ENCODE results near the gene ZBTB12. TPM values are rescaled to one million over a fixed set of nuclear protein-coding genes. Genes with fewer than 3 reads are reported as not detected.
"Not testable (repeated sequence)": the region's sequence is repeated elsewhere in the genome, so short reads cannot be mapped to it uniquely, and the experiment has no call there.

ZBTB12 gene
- total RNA-seq, 2 experiments from 2014 or later = 1.4 to 1.9 TPM

- no peak for DNase-seq
- Mint-ChIP-seq H3K4me1 (peaks cover 1% of the 10 kb centered on the region), H3K4me3 (no peak overlapping the region), H3K27ac (no peak overlapping the region), H3K27me3 (peaks cover 5% of the 10 kb centered on the region), H3K36me3 (no peaks in the 10 kb centered on the region), H3K9me3 (no peaks in the 10 kb centered on the region)
- POLR2A ChIA-PET = no interaction called here
- no peak for ATAC-seq (ENCODE audit: low read depth)
Measured at GRCh38 chr6:31935021-31935420, 33.1 kb upstream of the ZBTB12 start.

- POLR2A ChIA-PET = no interaction called here
- ATAC-seq (ENCODE audit: low read depth) (no peak), DNase-seq (no peak)
- Mint-ChIP-seq H3K4me1 (peaks cover 1% of the 10 kb centered on the region), H3K36me3 (no peaks in the 10 kb centered on the region), H3K9me3 (no peaks in the 10 kb centered on the region), H3K4me3 (no peak overlapping the region), H3K27me3 (peaks cover 4% of the 10 kb centered on the region), H3K27ac (no peak overlapping the region)
Measured at GRCh38 chr6:31933537-31933936, 31.7 kb upstream of the ZBTB12 start.

- H3K27ac Mint-ChIP-seq; H3K4me3 Mint-ChIP-seq; H3K4me1 Mint-ChIP-seq; H3K9me3 Mint-ChIP-seq; H3K36me3 Mint-ChIP-seq; ATAC-seq (ENCODE audit: low read depth); H3K27me3 Mint-ChIP-seq; POLR2A ChIA-PET; DNase-seq: not testable (repeated sequence)
Measured at GRCh38 chr6:31932137-31932536, 30.3 kb upstream of the ZBTB12 start.

- no peak overlapping the region for H3K4me3 Mint-ChIP-seq
- no peak overlapping the region for H3K27ac Mint-ChIP-seq
- POLR2A ChIA-PET = no interaction called here
- peaks cover 9% of the 10 kb centered on the region for H3K27me3 Mint-ChIP-seq
- H3K9me3 Mint-ChIP-seq = no peaks in the 10 kb centered on the region
- peaks cover 1% of the 10 kb centered on the region for H3K4me1 Mint-ChIP-seq
- DNase-seq (no peak), ATAC-seq (ENCODE audit: low read depth) (no peak)
- no peaks in the 10 kb centered on the region for H3K36me3 Mint-ChIP-seq
Measured at GRCh38 chr6:31930962-31931361, 29.1 kb upstream of the ZBTB12 start.

GRCh38 chr6:31928672-31928939 is 26.7 kb upstream of the ZBTB12 start:
- POLR2A ChIA-PET = no interaction called here
- H3K27ac Mint-ChIP-seq = no peak overlapping the region
- peaks cover 12% of the 10 kb centered on the region for H3K27me3 Mint-ChIP-seq
- H3K4me1 Mint-ChIP-seq = peaks cover 1% of the 10 kb centered on the region
- H3K9me3 Mint-ChIP-seq = no peaks in the 10 kb centered on the region
- ATAC-seq (ENCODE audit: low read depth) (no peak), DNase-seq (no peak)
- no peaks in the 10 kb centered on the region for H3K36me3 Mint-ChIP-seq
- H3K4me3 Mint-ChIP-seq = no peak overlapping the region

GRCh38 chr6:31927863-31928671 is 26.2 kb upstream of the ZBTB12 start:
- Mint-ChIP-seq H3K27ac (no peak overlapping the region), H3K4me3 (no peak overlapping the region), H3K9me3 (no peaks in the 10 kb centered on the region), H3K4me1 (peaks cover 1% of the 10 kb centered on the region), H3K27me3 (peaks cover 9% of the 10 kb centered on the region), H3K36me3 (no peaks in the 10 kb centered on the region)
- DNase-seq = no peak
- ATAC-seq (ENCODE audit: low read depth) = no peak
- POLR2A ChIA-PET = no interaction called here

GRCh38 chr6:31927242-31927862 is 25.5 kb upstream of the ZBTB12 start, which contains the start of gene C2:
C2 (plus strand) TSS chr6:31927717; CDS start chr6:31927753, 36 bp downstream.
- no peaks in the 10 kb centered on the region for H3K9me3 Mint-ChIP-seq
- peaks cover 1% of the 10 kb centered on the region for H3K4me1 Mint-ChIP-seq
- ATAC-seq (ENCODE audit: low read depth) (no peak), DNase-seq (no peak)
- no peak within 1 kb of the TSS for H3K4me3 Mint-ChIP-seq
- H3K36me3 Mint-ChIP-seq = no peaks in the 10 kb centered on the region
- H3K27ac Mint-ChIP-seq = no peak within 1 kb of the TSS
- POLR2A ChIA-PET = no interaction called here
- H3K27me3 Mint-ChIP-seq = peaks cover 9% of the 10 kb centered on the region

- Mint-ChIP-seq H3K27ac (no peak overlapping the region), H3K27me3 (peaks cover 8% of the 10 kb centered on the region), H3K4me3 (no peak overlapping the region), H3K9me3 (no peaks in the 10 kb centered on the region), H3K4me1 (no peaks in the 10 kb centered on the region), H3K36me3 (no peaks in the 10 kb centered on the region)
- peak; percentile 34 for ATAC-seq (ENCODE audit: low read depth)
- DNase-seq = no peak
- POLR2A ChIA-PET = no interaction called here
Measured at GRCh38 chr6:31922942-31923341, 21.1 kb upstream of the ZBTB12 start.

GRCh38 chr6:31920811-31921210 is 18.9 kb upstream of the ZBTB12 start:
- H3K36me3 Mint-ChIP-seq = no peaks in the 10 kb centered on the region
- DNase-seq (no peak), ATAC-seq (ENCODE audit: low read depth) (no peak)
- POLR2A ChIA-PET = interaction anchor here (0.9 kb wide), 1 partner anchor 12 kb away, joined by 4 read pairs; no protein-coding TSS in a partner anchor
- no peak overlapping the region for H3K4me3 Mint-ChIP-seq
- H3K9me3 Mint-ChIP-seq = no peaks in the 10 kb centered on the region
- no peaks in the 10 kb centered on the region for H3K4me1 Mint-ChIP-seq
- H3K27me3 Mint-ChIP-seq = peaks cover 2% of the 10 kb centered on the region
- H3K27ac Mint-ChIP-seq = no peak overlapping the region

- Mint-ChIP-seq H3K36me3 (no peaks in the 10 kb centered on the region), H3K4me1 (no peaks in the 10 kb centered on the region), H3K4me3 (no peak overlapping the region), H3K9me3 (no peaks in the 10 kb centered on the region), H3K27ac (no peak overlapping the region), H3K27me3 (peaks cover 2% of the 10 kb centered on the region)
- POLR2A ChIA-PET = interaction anchor here (0.7 kb wide), 1 partner anchor 22 kb away, joined by 3 read pairs; the partner anchor contains the start of gene EHMT2
- ATAC-seq (ENCODE audit: low read depth) (no peak), DNase-seq (no peak)
Measured at GRCh38 chr6:31919624-31920303, 17.9 kb upstream of the ZBTB12 start.

GRCh38 chr6:31918069-31918720 is 16.3 kb upstream of the ZBTB12 start:
- Mint-ChIP-seq H3K27me3 (no peaks in the 10 kb centered on the region), H3K36me3 (no peaks in the 10 kb centered on the region), H3K9me3 (no peaks in the 10 kb centered on the region), H3K4me3 (no peak overlapping the region), H3K4me1 (no peaks in the 10 kb centered on the region), H3K27ac (no peak overlapping the region)
- DNase-seq (no peak), ATAC-seq (ENCODE audit: low read depth) (no peak)
- POLR2A ChIA-PET = no interaction called here

GRCh38 chr6:31915756-31916155 is 13.9 kb upstream of the ZBTB12 start:
- no peak for ATAC-seq (ENCODE audit: low read depth)
- Mint-ChIP-seq H3K27ac (no peak overlapping the region), H3K9me3 (no peaks in the 10 kb centered on the region), H3K4me3 (no peak overlapping the region), H3K27me3 (peaks cover 3% of the 10 kb centered on the region), H3K4me1 (no peaks in the 10 kb centered on the region), H3K36me3 (no peaks in the 10 kb centered on the region)
- no peak for DNase-seq
- POLR2A ChIA-PET = no interaction called here

GRCh38 chr6:31915351-31915750 is 13.5 kb upstream of the ZBTB12 start:
- ATAC-seq (ENCODE audit: low read depth) (no peak), DNase-seq (no peak)
- Mint-ChIP-seq H3K36me3 (no peaks in the 10 kb centered on the region), H3K9me3 (no peaks in the 10 kb centered on the region), H3K27me3 (peaks cover 5% of the 10 kb centered on the region), H3K4me3 (no peak overlapping the region), H3K4me1 (no peaks in the 10 kb centered on the region), H3K27ac (no peak overlapping the region)
- POLR2A ChIA-PET = no interaction called here
